Psoas muscle (tissue), 8 donors: ENCODE data around the gene TMEM221. TPM values are rescaled to one million over a fixed set of nuclear protein-coding genes. Genes with fewer than 3 reads are reported as not detected.

Experiments
- ATAC-seq, 4 donors: fragments of 200-7000 bp; cut with Tn5 transposase; one replicate each; pipeline ENCODE4 v1.9.1; 2020; ENCODE audit warnings: moderate library complexity in 3 of 4, mild to moderate bottlenecking in 2 of 4
- DNase-seq, 2 donors: peaks; one replicate each; pipeline ENCODE4 v3.0.0-alpha.2; 2020
- H3K27ac ChIP-seq: fragments of 200-600 bp; one replicate; pipeline ENCODE4 v1.8.0; 2022
- H3K27me3 ChIP-seq, 3 donors: fragments of 200-600 bp in 1 of 3; one replicate each; pipeline versions ENCODE4 v1.6.1 to v1.8.0; 2013 to 2022; ENCODE audit warnings: low read length in 2 of 3, mild to moderate bottlenecking in 2 of 3, moderate library complexity in 1 of 3; ENCODE audit not compliant: insufficient read depth in 3 of 3
- H3K36me3 ChIP-seq, 2 donors: fragments of 200-600 bp in 1 of 2; one replicate each; pipeline versions ENCODE4 v1.6.1 to v1.8.0; 2013 to 2022; ENCODE audit warnings: low read depth in 1 of 2, mild to moderate bottlenecking in 1 of 2, moderate library complexity in 1 of 2; ENCODE audit not compliant: insufficient read depth in 1 of 2
- H3K4me1 ChIP-seq: fragments of 200-600 bp; one replicate; pipeline ENCODE4 v1.8.0; 2022
- H3K4me3 ChIP-seq: fragments of 200-600 bp; one replicate; pipeline ENCODE4 v1.8.0; 2022; ENCODE audit warnings: mild to moderate bottlenecking
- H3K9me3 ChIP-seq: fragments of 200-600 bp; one replicate; pipeline ENCODE4 v1.8.0; 2022
- CTCF ChIP-seq: fragments of 200-600 bp; IDR thresholded peaks from one replicate; pipeline ENCODE4 v1.8.0; 2022; ENCODE audit warnings: antibody characterized with exemption
- WGBS, 3 donors: extraction: QIAGEN DNeasy Blood & Tissue Kit; methylation state at CpG; one replicate each; pipeline versions ENCODE4 v1.1.6 to v1.1.7; 2013; 5-methylcytosine and 5-hydroxymethylcytosine counted together
- intact Hi-C, 2 donors: fragments of 100-400 bp; cut with DNase I; formaldehyde crosslinking; loops; one replicate each; pipeline versions ENCODE4 v1.11.0 to v1.14.2; 2022
- polyA plus RNA-seq, 3 donors: library from polyadenylated mRNA; stranded (reverse); fragments of 200-250 nt; gene quantifications; one replicate each; pipeline ENCODE4 v1.2.3, GENCODE V29; 2013
- total RNA-seq, 4 donors: library from RNA; stranded (reverse); fragmentation: NEBNext Ultra II Directional in 2 of 4; extraction: Animal tissue kit (Norgen Biotek cat#: 25700) in 2 of 4; gene quantifications; one replicate each; pipeline versions ENCODE4 v1.2.1 to v1.2.4, GENCODE V29; 2021 to 2023
- donor health status: healthy with polysubstance abuse.
- donor health status: DM: no; HTN: no; CAD: no; lungs with moderate emphysema.
- donor health status: Bipolar disorder and iron deficiency.
- donor health status: healthy.
- donor health status: DM: yes; HTN: yes; CAD: no.
- donor health status: DM: no; HTN: no; CAD: no.
- donor health status: DM: no; HTN: no; CAD: no.
- donor health status: DM: yes; HTN: yes; CAD: no.

Gene TMEM221
- total and polyA plus RNA-seq, 7 donors, result 0.04 to 0.39 (median 0.25) TPM; not detected in 4

GRCh38 chr19:17389957-17390664, 58.4 kb downstream of the TMEM221 start:
- intact Hi-C loops, result no loop called here
- Histone ChIP-seq H3K27me3 (peaks cover 0 to 36% (median 10%) of the 10 kb centered on the region in 3 donors), H3K9me3 (peaks cover 11% of the 10 kb centered on the region), H3K4me3 (peak overlapping the region; percentile 52), H3K4me1 (peaks cover 5% of the 10 kb centered on the region), H3K27ac (no peak overlapping the region), H3K36me3 (no peaks in the 10 kb centered on the region)
- ATAC-seq (peak in 1 of 4 donors; percentile 7), DNase-seq (no peak)
- TF ChIP-seq CTCF, result no peak
- WGBS, 3 donors, result 7 to 23% (median 15%) methylated on average over 10 to 37 of the region's 37 CpGs

- Histone ChIP-seq H3K4me1 (peaks cover 5% of the 10 kb centered on the region), H3K27me3 (peaks cover 0 to 33% (median 10%) of the 10 kb centered on the region in 3 donors), H3K27ac (no peak overlapping the region), H3K9me3 (peaks cover 11% of the 10 kb centered on the region), H3K4me3 (no peak overlapping the region), H3K36me3 (no peaks in the 10 kb centered on the region)
- 22 to 33% (median 24%) methylated on average over 1 of the region's 1 CpG for WGBS, 3 donors
- intact Hi-C loops, result no loop called here
- DNase-seq, result no peak
- no peak for TF ChIP-seq CTCF
- no peak for ATAC-seq
These were observed 59.2 kb downstream of the TMEM221 start for GRCh38 chr19:17389288-17389687.

GRCh38 chr19:17385878-17386611, 62.4 kb downstream of the TMEM221 start:
- intact Hi-C loops, result loop anchor here (1.0 kb wide), 2 partner anchors 39 to 40 kb away; no protein-coding TSS in a partner anchor
- no peaks in the 10 kb centered on the region for H3K36me3 ChIP-seq
- no peak overlapping the region for H3K4me3 ChIP-seq
- DNase-seq (peak; percentile 66 to 82), ATAC-seq (peak; percentile 67 to 80 (median 72))
- peaks cover 5% of the 10 kb centered on the region for H3K4me1 ChIP-seq
- peak; percentile 89 for TF ChIP-seq CTCF
- H3K27ac ChIP-seq, result no peak overlapping the region
- H3K9me3 ChIP-seq, result peaks cover 11% of the 10 kb centered on the region
- WGBS, 3 donors, result 32 to 34% (median 33%) methylated on average over 19 to 20 of the region's 20 CpGs
- H3K27me3 ChIP-seq, result peaks cover 0 to 3% (median 3%) of the 10 kb centered on the region in 3 donors

Other genes with a start within 250 kb of the TMEM221 start
- gene USE1, start 233.3 kb downstream of the TMEM221 start, total RNA-seq, result 10 to 100 TPM; 25.5 to 41.2 (median 30.5) TPM
- gene USE1, start 233.3 kb downstream of the TMEM221 start, polyA plus RNA-seq, result 10 to 100 TPM; 45.3 to 83.0 (median 57.1) TPM
- 10 to 100 TPM; 15.6 to 20.8 (median 18.5) TPM for gene OCEL1, start 222.4 kb downstream of the TMEM221 start, total RNA-seq
- gene OCEL1, start 222.4 kb downstream of the TMEM221 start, polyA plus RNA-seq, result 10 to 100 TPM; 19.6 to 37.1 (median 24.0) TPM
- gene NR2F6, start 202.7 kb downstream of the TMEM221 start, total RNA-seq, result 10 to 100 TPM; 34.9 to 56.7 (median 41.1) TPM
- 10 to 100 TPM; 21.1 to 51.3 (median 27.9) TPM for gene NR2F6, start 202.7 kb downstream of the TMEM221 start, polyA plus RNA-seq
- 1 to 10 TPM; 2.6 to 8.6 (median 3.3) TPM for gene USHBP1, start 183.9 kb downstream of the TMEM221 start, total RNA-seq
- 1 to 10 TPM; 3.7 to 5.0 (median 4.0) TPM for gene USHBP1, start 183.9 kb downstream of the TMEM221 start, polyA plus RNA-seq
- gene BABAM1, start 181.2 kb downstream of the TMEM221 start, total RNA-seq, result 10 to 100 TPM; 70.0 to 97.0 (median 88.7) TPM
- 100 to 1,000 TPM in 1 of 3 donors, 10 to 100 TPM in 2; 86.8 to 145 (median 92.9) TPM for gene BABAM1, start 181.2 kb downstream of the TMEM221 start, polyA plus RNA-seq
- under 1 TPM in 2 of 4 donors, not detected in 2; 0.13 to 0.26 TPM for gene ANKLE1, start 166.8 kb downstream of the TMEM221 start, total RNA-seq
- gene ANKLE1, start 166.8 kb downstream of the TMEM221 start, polyA plus RNA-seq, result under 1 TPM; 0.07 to 0.20 (median 0.10) TPM
- 10 to 100 TPM in 1 of 4 donors, 1 to 10 TPM in 3; 6.1 to 17.9 (median 7.6) TPM for gene ABHD8, start 145.2 kb downstream of the TMEM221 start, total RNA-seq
- gene ABHD8, start 145.2 kb downstream of the TMEM221 start, polyA plus RNA-seq, result 10 to 100 TPM; 12.3 to 26.8 (median 15.0) TPM
- 100 to 1,000 TPM; 105 to 217 (median 139) TPM for gene MRPL34, start 142.8 kb downstream of the TMEM221 start, total RNA-seq
- gene MRPL34, start 142.8 kb downstream of the TMEM221 start, polyA plus RNA-seq, result 100 to 1,000 TPM; 330 to 558 (median 365) TPM
- gene DDA1, start 139.1 kb downstream of the TMEM221 start, total RNA-seq, result 10 to 100 TPM; 21.5 to 35.4 (median 27.9) TPM
- 10 to 100 TPM; 47.2 to 90.4 (median 75.0) TPM for gene DDA1, start 139.1 kb downstream of the TMEM221 start, polyA plus RNA-seq
- gene ANO8, start 113.8 kb downstream of the TMEM221 start, total RNA-seq, result 10 to 100 TPM; 11.8 to 14.3 (median 12.9) TPM
- 10 to 100 TPM in 1 of 3 donors, 1 to 10 TPM in 2; 1.5 to 13.0 (median 4.3) TPM for gene ANO8, start 113.8 kb downstream of the TMEM221 start, polyA plus RNA-seq
- 10 to 100 TPM in 3 of 4 donors, 1 to 10 TPM in 1; 9.6 to 11.0 (median 10.5) TPM for gene GTPBP3, start 111.1 kb downstream of the TMEM221 start, total RNA-seq
- gene GTPBP3, start 111.1 kb downstream of the TMEM221 start, polyA plus RNA-seq, result 10 to 100 TPM in 1 of 3 donors, 1 to 10 TPM in 2; 6.2 to 16.5 (median 8.8) TPM
- 10 to 100 TPM; 16.0 to 23.7 (median 16.3) TPM for gene PLVAP, start 71.3 kb downstream of the TMEM221 start, total RNA-seq
- 10 to 100 TPM in 2 of 3 donors, 1 to 10 TPM in 1; 6.5 to 46.0 (median 14.5) TPM for gene PLVAP, start 71.3 kb downstream of the TMEM221 start, polyA plus RNA-seq
- gene CCDC194, start 54.5 kb downstream of the TMEM221 start, total RNA-seq, result under 1 TPM in 1 of 4 donors, not detected in 3; 0.51 TPM
- gene CCDC194, start 54.5 kb downstream of the TMEM221 start, polyA plus RNA-seq, result under 1 TPM in 1 of 3 donors, not detected in 2; 0.13 TPM
- 10 to 100 TPM; 18.3 to 47.7 (median 33.5) TPM for gene BST2, start 43.0 kb downstream of the TMEM221 start, total RNA-seq
- 10 to 100 TPM; 29.8 to 40.8 (median 34.4) TPM for gene BST2, start 43.0 kb downstream of the TMEM221 start, polyA plus RNA-seq
- 10 to 100 TPM; 15.6 to 23.7 (median 18.9) TPM for gene MVB12A, start 28.6 kb downstream of the TMEM221 start, total RNA-seq
- gene MVB12A, start 28.6 kb downstream of the TMEM221 start, polyA plus RNA-seq, result 10 to 100 TPM; 29.4 to 79.7 (median 43.1) TPM
- gene NXNL1, start 12.3 kb upstream of the TMEM221 start, total RNA-seq, result 1 to 10 TPM in 1 of 4 donors, under 1 TPM in 3; 0.43 to 1.0 (median 0.72) TPM
- under 1 TPM in 2 of 3 donors, not detected in 1; 0.14 to 0.64 TPM for gene NXNL1, start 12.3 kb upstream of the TMEM221 start, polyA plus RNA-seq
- 10 to 100 TPM; 18.4 to 40.1 (median 27.9) TPM for gene SLC27A1, start 21.9 kb upstream of the TMEM221 start, total RNA-seq
- 10 to 100 TPM; 11.8 to 30.6 (median 24.1) TPM for gene SLC27A1, start 21.9 kb upstream of the TMEM221 start, polyA plus RNA-seq
- gene PGLS, start 63.0 kb upstream of the TMEM221 start, total RNA-seq, result 10 to 100 TPM; 14.8 to 17.3 (median 16.3) TPM
- 10 to 100 TPM; 11.7 to 53.5 (median 18.3) TPM for gene PGLS, start 63.0 kb upstream of the TMEM221 start, polyA plus RNA-seq
- gene COLGALT1, start 107.0 kb upstream of the TMEM221 start, total RNA-seq, result 10 to 100 TPM; 19.8 to 27.7 (median 23.3) TPM
- 10 to 100 TPM; 15.3 to 34.8 (median 21.4) TPM for gene COLGALT1, start 107.0 kb upstream of the TMEM221 start, polyA plus RNA-seq
- gene UNC13A, start 239.7 kb upstream of the TMEM221 start, total RNA-seq, result under 1 TPM in 2 of 4 donors, not detected in 2; 0.04 to 0.19 TPM
- under 1 TPM in 2 of 3 donors, not detected in 1; 0.04 to 0.05 TPM for gene UNC13A, start 239.7 kb upstream of the TMEM221 start, polyA plus RNA-seq